ENCODE data around the gene FDXR.

Gene FDXR

GRCh38 chr17:74900208-74900607 is 27.4 kb upstream of the FDXR start:
- in situ Hi-C loops (cut with HindIII; ENCODE audit: low sequenced_read_pairs): no loop called here

- in situ Hi-C loops (cut with HindIII; ENCODE audit: low sequenced_read_pairs): no loop called here
These were observed 25.7 kb upstream of the FDXR start for GRCh38 chr17:74898376-74898946.

DNA sequence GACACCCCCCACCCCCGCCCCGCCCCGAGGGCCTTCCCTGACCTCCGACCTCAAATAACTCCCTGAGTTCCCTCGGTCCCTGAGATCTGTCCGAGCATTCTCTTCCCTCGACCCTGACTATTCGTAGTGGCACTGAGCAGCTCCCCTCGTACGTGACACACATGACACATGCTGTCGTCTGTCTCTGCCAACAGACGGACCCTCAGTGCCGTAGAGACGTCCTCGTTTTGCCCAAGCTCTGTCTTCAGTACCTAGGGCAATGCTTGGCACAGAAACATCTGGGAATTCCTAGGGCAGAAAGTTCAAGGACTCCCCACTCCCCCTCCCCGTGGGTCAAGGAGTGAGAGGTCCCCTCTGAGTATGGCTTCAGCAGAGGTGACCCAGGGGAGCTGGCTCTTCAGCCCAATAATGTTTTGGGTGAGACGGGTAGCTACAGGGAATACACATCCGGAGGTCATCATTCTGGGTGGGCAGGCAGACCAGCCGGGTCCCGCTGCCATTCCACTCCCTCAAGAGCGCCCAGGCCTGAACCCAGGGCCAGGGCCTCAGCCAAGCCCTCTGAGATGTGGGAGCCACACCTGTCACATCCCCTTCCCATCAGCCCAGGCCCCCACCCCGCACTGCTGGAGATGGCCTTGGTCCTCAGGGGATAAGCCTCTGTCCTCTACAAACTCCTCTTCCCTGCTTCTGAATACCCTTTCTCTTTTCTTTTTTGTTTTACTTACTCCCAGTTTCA is 21.3 kb upstream of the FDXR start:
- in situ Hi-C loops (cut with HindIII; ENCODE audit: low sequenced_read_pairs): no loop called here

DNA sequence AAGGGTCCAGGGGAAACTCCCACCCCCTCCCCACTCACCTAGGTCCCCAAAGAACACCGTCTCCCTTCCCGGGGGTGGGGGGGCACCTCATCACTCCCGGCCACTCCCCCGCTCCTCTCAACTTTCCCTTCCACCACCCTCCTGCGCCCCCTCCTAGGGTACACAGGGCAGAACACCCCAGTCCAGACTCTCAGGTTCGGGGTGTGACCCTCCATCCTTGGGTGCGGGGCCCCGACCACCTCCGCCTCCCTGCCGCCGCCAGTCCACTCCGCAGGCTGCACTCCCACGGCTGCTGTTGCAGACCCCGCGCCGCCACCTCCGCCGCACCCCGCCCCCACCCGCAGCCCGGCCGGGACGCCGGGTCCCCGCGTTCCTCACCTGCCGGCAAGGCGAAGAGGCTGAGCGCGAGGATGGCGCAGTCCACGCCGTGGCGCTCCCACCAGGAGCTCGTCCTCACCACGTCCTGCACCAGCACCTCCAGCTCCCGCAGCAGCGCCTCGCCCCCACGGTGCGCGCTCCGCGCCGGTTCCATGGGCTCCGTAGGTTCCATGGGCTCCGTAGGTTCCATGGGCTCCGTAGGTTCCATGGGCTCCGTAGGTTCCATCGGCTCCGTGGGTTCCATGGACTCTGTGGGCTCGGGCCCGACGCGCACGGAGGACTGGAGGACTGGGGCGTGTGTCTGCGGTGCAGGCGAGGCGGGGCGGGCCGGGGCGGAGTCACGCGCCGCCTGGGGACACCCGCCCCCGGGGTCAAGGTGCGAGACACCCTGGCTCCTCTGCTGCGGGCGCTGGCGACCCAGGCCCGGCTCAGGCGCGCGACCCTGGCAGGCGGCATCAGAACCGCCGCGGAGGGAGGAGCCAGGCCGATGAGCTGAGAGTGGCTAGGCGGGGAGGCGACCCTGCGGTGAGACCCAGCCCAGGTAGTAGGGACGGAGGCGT is 20.4 kb upstream of the FDXR start, which contains the start of gene FADS6:
Gene FADS6, minus strand, starts transcription at position 660 of the 938 bp plus-strand sequence. Its CDS starts 38 bp downstream, at position 622.
- in situ Hi-C loops (cut with HindIII; ENCODE audit: low sequenced_read_pairs): no loop called here

DNA sequence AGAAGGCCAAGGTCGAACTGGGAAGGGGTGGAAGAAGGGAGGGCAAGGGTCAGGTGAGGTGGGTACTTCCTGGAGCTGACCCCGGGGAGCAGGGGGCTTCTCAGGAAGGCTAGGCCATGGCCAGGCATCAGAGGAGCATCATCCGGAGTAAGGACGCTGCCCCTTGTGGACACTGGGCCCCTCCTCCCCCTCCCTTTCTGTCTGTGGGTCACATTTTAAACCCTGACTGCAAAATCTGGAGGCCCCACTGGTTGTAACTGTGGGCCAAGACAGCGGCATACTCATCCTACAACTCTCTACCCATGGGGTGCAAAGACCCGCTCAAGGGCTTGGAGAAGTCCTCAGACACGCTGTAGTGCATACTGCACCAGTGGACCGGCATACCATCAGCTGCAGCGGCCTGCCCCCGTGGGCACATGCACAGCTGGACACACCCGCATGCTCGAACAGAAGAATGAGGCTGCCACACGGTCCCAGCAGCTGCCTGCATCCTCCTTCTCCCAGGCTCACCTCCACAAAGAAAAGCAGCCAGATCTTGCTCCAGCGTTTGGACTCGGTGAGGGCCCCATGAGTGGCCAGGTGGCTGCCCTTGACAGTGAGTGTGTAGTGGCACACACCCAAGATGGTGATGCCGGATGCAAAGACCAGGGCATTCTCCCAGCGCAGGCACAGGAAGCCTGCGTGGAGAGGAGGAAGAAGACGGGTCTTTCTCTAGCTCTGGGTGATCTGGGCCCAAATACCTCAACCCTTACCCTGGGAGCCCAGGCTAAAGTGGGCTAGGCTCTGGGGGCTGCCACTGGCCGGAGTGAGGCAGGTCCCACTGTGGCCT is 19.4 kb upstream of the FDXR start:
- in situ Hi-C loops (cut with HindIII; ENCODE audit: low sequenced_read_pairs): no loop called here

GRCh38 chr17:74890554-74890953 is 17.8 kb upstream of the FDXR start:
- in situ Hi-C loops (cut with HindIII; ENCODE audit: low sequenced_read_pairs): no loop called here

DNA sequence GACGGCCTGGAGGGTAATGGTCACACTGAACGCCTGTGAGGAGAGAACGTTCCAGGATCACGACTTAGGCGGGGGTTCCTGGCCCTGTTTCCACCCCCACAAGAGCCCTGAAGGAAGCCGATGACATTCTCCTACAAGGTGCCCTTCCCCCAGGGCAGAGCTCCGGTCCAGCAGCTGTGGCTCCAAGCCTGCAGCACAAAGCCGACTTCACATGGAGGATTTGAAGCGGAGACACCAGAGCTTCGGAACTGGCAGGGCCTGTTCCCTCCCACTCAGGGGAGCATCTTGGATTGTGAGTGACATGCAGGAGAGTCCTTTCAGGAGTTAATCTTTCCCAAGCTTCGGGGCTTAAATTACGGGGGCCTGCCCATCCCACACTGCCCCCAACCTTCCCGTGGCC is 15.7 kb upstream of the FDXR start:
- in situ Hi-C loops (cut with HindIII; ENCODE audit: low sequenced_read_pairs): no loop called here

- in situ Hi-C loops (cut with HindIII; ENCODE audit: low sequenced_read_pairs): no loop called here
These were observed 10.5 kb upstream of the FDXR start for GRCh38 chr17:74883241-74883745.

DNA sequence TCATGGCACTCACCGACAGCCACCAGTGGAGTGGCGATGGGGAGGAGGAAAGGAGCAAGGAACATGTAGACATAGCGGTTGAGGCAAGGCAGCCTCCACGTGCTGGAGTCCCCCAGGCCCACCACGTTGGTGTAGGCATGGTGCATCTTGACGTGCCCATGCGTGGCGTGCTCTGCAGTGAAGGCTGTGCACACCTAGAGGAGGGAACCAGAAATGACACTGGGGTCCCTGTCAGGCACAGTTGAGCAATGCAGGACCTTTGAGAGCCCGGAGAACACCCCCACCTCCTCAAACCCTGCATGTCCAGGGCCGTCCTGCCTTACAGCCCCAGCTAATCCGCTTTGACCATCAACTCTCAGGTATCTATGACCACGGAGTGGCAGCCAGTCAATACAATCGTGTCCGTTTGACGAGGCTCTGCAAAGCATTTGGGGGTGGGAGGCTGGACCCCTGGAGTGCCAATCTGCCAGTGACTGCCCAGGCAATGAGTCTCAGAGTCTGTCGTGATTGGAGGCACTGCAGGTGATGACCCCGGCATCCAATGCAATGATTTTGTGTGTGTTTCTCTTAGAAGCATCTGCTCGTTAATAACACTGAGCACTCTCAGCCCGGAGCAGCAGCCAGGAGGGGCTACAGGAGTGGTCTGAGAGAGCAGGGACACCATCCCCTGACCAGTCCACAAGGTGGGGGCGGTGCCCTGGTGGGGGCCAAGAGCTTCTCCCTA is 9.9 kb upstream of the FDXR start:
- in situ Hi-C loops (cut with HindIII; ENCODE audit: low sequenced_read_pairs): no loop called here

DNA sequence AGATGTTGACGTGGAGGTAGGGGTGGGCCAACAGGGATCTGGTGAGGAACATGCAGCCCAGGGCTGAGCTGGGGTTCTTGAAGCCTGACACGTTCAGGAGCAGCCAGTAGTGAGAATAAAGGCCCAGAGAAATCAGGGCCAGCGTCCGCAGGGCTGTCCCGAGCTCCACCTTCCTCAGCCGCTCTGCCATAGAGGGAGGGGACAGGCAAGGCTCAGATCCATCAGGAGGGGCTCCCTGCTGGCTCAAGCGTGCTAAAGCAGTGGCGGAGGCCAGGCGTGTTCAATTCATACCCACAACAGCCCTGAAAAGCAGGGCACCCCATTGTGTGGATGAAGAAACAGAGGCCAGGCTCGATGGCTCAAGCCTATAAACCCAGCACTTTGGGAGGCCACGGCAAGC is 8.3 kb upstream of the FDXR start:
- in situ Hi-C loops (cut with HindIII; ENCODE audit: low sequenced_read_pairs): no loop called here

GRCh38 chr17:74879308-74879707 is 6.5 kb upstream of the FDXR start:
- in situ Hi-C loops (cut with HindIII; ENCODE audit: low sequenced_read_pairs): no loop called here

GRCh38 chr17:74878658-74879057 is 5.9 kb upstream of the FDXR start:
- in situ Hi-C loops (cut with HindIII; ENCODE audit: low sequenced_read_pairs): no loop called here

- in situ Hi-C loops (cut with HindIII; ENCODE audit: low sequenced_read_pairs): no loop called here
These were observed 5.1 kb upstream of the FDXR start for GRCh38 chr17:74877592-74878548.

DNA sequence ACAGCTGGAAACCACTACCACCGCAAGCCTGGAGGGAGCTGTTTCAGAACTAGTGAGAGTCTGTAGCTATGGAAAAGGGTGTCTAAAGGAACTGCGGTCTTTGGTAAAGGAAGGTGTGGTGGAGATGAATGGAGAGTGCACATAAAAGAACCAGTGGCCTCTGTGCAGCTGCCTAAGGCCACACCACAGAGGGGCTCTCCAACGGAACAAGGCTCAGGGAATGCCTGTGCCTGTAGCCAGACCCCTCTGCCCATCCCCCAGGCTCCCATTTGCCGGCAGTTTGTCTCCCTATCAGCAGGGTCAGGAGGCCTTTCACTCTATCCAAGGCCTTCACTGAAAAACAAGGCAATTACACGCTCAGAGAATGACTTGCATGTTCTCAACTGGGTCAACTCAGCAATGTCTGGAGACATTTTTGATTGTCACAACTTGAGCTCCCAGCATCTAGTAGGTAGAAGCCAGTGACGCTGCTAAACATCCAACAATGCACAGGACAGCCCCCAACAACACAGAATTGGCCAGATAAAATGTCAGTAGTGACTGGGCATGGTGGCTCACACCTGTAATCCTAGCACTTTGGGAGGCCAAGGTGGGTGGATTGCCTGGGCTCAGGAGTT is 3.3 kb upstream of the FDXR start:
- in situ Hi-C loops (cut with HindIII; ENCODE audit: low sequenced_read_pairs): no loop called here

DNA sequence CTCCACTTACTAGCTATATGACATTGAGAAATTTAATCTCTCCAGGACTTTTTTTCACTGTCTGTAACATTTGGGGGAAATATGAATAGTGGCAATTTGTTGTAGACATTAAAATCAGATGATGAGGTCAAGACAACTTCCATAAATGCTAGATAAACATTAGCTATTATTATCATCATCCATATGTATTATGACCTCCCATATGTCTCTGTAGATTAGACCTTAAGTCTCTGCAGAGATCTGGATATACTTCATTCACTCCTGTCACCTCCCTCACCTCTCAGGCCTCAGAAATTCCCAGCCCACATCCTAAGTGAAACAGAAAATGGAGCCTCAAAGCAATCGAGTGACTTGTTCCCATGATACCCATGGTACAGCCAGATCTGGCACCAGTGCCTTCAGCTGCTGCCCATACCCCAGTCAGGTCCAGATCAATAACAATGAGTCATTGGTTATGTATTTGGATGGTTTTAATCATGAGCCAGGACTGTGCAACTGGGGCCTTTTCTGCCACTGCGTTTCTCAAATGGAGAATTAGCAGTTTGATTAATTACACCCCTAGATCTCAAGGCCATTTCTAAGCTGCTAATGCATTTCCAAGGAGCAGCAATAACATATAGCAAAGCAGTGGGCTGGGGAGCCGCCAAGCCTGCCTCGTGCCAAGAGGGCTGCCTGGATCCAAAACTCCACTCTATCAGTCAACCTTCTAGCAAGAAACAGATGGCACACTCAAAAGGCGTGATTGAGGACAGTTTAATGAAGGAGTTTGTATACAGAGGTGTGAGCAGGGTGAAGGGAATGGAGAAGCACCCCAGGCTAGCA is 2.6 kb upstream of the FDXR start:
- in situ Hi-C loops (cut with HindIII; ENCODE audit: low sequenced_read_pairs): no loop called here

DNA sequence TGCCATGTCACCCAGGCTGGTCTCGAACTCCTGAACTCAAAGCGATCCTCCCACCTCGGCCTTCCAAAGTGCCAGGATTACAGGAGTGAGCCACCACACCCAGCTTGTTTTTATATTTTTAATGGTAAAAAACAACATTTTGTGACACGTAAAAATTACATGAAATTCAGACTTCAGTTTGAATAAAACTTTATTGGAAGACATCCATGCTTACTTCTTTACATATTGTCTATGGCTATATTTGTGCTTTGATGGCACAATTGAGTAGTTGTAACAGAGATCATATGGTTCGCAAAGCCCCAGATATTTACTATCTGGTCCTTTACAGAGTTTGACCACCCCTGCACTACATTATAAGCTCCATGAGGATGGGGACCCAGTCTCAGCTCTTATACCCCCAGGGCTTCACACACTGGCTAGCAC is 1.8 kb upstream of the FDXR start:
- in situ Hi-C loops (cut with HindIII; ENCODE audit: low sequenced_read_pairs): no loop called here

DNA sequence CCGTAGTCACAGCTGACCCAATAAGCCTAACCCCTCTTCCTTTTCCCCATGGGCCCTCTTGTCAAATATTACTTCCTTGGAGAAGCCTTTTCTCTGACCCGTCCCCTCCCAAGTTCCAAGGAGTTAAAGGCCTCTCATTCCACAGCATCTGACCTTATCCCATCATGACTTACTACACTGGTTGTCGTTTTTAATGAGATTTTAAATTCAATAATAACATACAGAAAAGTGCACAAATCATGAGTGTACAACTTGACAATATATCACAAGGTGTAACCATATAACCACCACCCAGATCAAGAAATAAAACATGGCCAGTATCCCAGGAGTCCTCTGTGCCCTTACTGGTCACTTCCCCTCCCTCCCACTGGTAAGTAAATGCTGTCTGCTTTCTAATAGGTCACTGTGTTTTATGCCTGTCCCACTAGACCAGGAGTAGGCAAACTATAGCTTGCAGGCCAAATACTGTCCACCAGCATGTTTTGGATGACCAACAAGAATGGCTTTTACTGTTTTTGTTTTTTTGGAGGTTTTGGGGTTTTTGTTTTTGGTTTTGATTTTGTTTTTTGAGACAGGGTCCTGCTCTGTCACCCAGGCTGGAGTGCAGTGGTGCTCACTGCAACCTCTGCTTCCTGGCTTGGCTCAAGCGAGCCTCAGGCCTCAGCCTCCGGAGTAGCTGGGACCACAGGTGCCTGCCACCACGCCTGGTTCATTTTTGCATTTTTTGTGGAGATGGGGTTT is 1.2 kb upstream of the FDXR start:
- in situ Hi-C loops (cut with HindIII; ENCODE audit: low sequenced_read_pairs): no loop called here
